ENCODE measurements around the gene GFAP.

- TF ChIP-seq TEAD4 (IDR thresholded peaks at IDR 0.05) (no peak), RAD21 (IDR thresholded peaks at IDR 0.05; ENCODE audit: low read depth) (no peak), REST (IDR thresholded peaks at IDR 0.05; ENCODE audit: low read depth) (no peak), CEBPB (IDR thresholded peaks at IDR 0.05) (no peak), NFIC (IDR thresholded peaks at IDR 0.05) (no peak), TCF12 (IDR thresholded peaks at IDR 0.05; ENCODE audit: low read depth) (no peak), USF1 (IDR thresholded peaks at IDR 0.05) (no peak), FOXM1 (IDR thresholded peaks at IDR 0.05; ENCODE audit: borderline replicate concordance, low read depth) (no peak), TAF1 (IDR thresholded peaks at IDR 0.05; ENCODE audit: low read depth) (no peak), EGR1 (IDR thresholded peaks at IDR 0.05) (no peak), EP300 (IDR thresholded peaks at IDR 0.05; ENCODE audit: borderline replicate concordance) (no peak), YY1 (IDR thresholded peaks at IDR 0.05; ENCODE audit: low read depth) (no peak)
- TF ChIP-seq, protein P1, sequence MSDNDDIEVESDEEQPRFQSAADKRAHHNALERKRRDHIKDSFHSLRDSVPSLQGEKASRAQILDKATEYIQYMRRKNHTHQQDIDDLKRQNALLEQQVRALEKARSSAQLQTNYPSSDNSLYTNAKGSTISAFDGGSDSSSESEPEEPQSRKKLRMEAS (IDR thresholded peaks at IDR 0.05): no peak
These were observed 43.7 kb downstream of the GFAP start for GRCh38 chr17:44871556-44871955.

Data from Ishikawa (cell line).